ENCODE measurements around the gene LRRC1. TPM values are rescaled to one million over a fixed set of nuclear protein-coding genes. Genes with fewer than 3 reads are reported as not detected.

Gene LRRC1
- total and polyA plus RNA-seq, 10 of the 15 experiments (the other 5 are each of a cell fraction or from before 2014, with no cell fraction given), result 0.35 to 9.3 (median 0.63) TPM

DNA sequence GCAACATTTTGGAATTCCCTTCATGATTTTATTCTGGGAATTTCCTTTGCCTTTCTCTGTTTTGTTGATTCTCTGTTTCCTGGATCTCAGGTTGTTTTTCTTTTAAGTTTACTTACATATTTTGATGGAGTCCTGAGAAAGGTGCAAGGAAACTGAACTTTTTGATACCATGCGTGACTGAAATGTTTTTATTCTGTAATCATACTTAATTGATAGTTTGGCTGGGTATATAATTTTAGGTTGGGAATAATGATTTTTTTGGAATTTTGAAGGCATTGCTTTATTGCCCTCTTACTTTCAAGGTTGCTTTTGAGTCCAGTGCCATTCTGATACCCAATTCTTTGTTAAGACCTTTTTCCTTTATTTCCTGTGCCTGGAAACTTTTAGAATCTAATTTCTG, 45.2 kb downstream of the LRRC1 start:
- H3K79me2 ChIP-seq (ENCODE audit: control insufficient read depth, insufficient read depth, low read length), result no peaks in the 10 kb centered on the region
- RAD21 ChIA-PET (ENCODE audit: unreplicated experiment), result no interaction called here

DNA sequence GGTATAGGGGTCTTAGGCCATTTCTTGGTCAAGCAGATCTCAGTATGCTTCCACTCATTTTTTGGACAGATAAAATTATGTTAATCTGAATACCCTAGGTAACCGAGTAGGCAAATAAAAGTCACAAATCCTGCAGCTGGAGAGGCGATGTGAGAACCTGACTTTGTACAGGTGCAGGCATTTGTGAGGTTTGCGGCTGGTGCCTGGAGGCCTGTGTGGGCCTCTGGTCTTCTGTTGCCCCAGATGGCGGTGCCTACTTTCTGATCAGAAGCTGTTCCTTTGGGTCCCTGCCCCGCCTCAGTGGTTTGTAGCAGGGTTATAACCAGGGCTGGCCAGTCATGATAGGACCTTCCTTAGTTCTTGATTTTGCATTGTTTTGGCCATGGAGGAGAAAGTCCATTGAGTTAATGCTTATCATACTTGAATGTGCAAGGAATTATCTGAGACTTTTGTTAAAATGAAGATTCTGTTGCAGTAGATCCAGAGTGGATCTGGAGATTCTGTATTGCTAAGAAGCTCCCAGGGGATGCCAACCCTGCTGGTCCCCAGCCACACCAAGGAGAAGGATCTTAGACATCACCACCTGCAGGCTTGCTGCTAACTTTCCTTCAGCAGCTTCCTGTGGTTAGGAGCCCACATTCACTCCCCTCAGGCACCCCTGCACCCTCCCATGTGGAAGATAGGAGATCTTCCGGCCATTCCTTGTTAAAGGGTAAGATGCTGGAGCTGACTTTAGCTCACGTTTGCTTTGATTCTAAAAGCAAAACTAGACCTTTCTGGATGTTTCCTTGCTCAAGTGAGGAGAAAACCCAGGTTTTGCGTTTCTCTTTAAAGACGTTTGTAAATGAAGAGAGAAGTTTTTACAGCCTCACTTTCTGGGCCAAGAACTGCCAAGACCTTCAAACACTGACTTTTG, 50.7 kb downstream of the LRRC1 start:
- Histone ChIP-seq H3K27me3 (replicated peaks in 1 of 2; ENCODE audit: control insufficient read depth in 2 of 2, insufficient read depth in 2 of 2, low read length in 1 of 2) (no peaks in the 10 kb centered on the region), H3K36me3 (ENCODE audit: control insufficient read depth in 2 of 2, insufficient read depth in 2 of 2, low read length in 1 of 2) (no peaks in the 10 kb centered on the region), H3K4me2 (ENCODE audit: control insufficient read depth, insufficient read depth) (no peak overlapping the region), H3K4me3 (no peak overlapping the region), H3K9ac (ENCODE audit: control insufficient read depth, insufficient read depth, low read length) (no peak overlapping the region), H4K20me1 (ENCODE audit: control insufficient read depth, insufficient read depth) (no peaks in the 10 kb centered on the region), H3K79me2 (ENCODE audit: control insufficient read depth, insufficient read depth, low read length) (no peaks in the 10 kb centered on the region), H2AFZ (ENCODE audit: control insufficient read depth, low read depth, low read length) (no peak overlapping the region), H3K4me1 (ENCODE audit: control insufficient read depth, insufficient read depth, low read length) (no peaks in the 10 kb centered on the region), H3K27ac (ENCODE audit: control insufficient read depth, insufficient read depth) (no peak overlapping the region), H3K9me3 (replicated peaks; ENCODE audit: control insufficient read depth, insufficient read depth, low read length) (no peaks in the 10 kb centered on the region; the same call in 2 of the 3 replicates)
- no peak for ATAC-seq
- in situ Hi-C loops (cut with MboI), result no loop called here
- no peak for DNase-seq (ENCODE audit: low read depth, low spot score)
- no peak for FAIRE-seq
- intact Hi-C loops (cut with micrococcal nuclease; ENCODE audit: unreplicated experiment), result no loop called here
- BruUV-seq (replicated peaks), result no TSS peak
- RAD21 ChIA-PET (ENCODE audit: unreplicated experiment), result no interaction called here
- SMC1A ChIA-PET (ENCODE audit: uncharacterized antibody, unreplicated experiment), result no interaction called here
- CTCF ChIA-PET, result no interaction called here
- POLR2A ChIA-PET, result no interaction called here
- 28% methylated on average over 9 of the region's 9 CpGs for WGBS (ENCODE audit: insufficient coverage, insufficient replicate concordance, low lambda C conversion rate, missing lambda C conversion rate)
- no peak for TF ChIP-seq POLR2A (IDR thresholded peaks at IDR 0.05; ENCODE audit: low read depth, low read length)
- no peak for TF ChIP-seq ZNF274 (IDR thresholded peaks at IDR 0.05; ENCODE audit: insufficient read depth, insufficient read length)
- TF ChIP-seq, protein P1, sequence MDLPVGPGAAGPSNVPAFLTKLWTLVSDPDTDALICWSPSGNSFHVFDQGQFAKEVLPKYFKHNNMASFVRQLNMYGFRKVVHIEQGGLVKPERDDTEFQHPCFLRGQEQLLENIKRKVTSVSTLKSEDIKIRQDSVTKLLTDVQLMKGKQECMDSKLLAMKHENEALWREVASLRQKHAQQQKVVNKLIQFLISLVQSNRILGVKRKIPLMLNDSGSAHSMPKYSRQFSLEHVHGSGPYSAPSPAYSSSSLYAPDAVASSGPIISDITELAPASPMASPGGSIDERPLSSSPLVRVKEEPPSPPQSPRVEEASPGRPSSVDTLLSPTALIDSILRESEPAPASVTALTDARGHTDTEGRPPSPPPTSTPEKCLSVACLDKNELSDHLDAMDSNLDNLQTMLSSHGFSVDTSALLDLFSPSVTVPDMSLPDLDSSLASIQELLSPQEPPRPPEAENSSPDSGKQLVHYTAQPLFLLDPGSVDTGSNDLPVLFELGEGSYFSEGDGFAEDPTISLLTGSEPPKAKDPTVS (IDR thresholded peaks at IDR 0.05; ENCODE audit: low read depth, low read length), result no peak
- TF ChIP-seq NR2F1 (conservative IDR thresholded peaks at IDR 0.05), result no peak
- TF ChIP-seq, protein P2, sequence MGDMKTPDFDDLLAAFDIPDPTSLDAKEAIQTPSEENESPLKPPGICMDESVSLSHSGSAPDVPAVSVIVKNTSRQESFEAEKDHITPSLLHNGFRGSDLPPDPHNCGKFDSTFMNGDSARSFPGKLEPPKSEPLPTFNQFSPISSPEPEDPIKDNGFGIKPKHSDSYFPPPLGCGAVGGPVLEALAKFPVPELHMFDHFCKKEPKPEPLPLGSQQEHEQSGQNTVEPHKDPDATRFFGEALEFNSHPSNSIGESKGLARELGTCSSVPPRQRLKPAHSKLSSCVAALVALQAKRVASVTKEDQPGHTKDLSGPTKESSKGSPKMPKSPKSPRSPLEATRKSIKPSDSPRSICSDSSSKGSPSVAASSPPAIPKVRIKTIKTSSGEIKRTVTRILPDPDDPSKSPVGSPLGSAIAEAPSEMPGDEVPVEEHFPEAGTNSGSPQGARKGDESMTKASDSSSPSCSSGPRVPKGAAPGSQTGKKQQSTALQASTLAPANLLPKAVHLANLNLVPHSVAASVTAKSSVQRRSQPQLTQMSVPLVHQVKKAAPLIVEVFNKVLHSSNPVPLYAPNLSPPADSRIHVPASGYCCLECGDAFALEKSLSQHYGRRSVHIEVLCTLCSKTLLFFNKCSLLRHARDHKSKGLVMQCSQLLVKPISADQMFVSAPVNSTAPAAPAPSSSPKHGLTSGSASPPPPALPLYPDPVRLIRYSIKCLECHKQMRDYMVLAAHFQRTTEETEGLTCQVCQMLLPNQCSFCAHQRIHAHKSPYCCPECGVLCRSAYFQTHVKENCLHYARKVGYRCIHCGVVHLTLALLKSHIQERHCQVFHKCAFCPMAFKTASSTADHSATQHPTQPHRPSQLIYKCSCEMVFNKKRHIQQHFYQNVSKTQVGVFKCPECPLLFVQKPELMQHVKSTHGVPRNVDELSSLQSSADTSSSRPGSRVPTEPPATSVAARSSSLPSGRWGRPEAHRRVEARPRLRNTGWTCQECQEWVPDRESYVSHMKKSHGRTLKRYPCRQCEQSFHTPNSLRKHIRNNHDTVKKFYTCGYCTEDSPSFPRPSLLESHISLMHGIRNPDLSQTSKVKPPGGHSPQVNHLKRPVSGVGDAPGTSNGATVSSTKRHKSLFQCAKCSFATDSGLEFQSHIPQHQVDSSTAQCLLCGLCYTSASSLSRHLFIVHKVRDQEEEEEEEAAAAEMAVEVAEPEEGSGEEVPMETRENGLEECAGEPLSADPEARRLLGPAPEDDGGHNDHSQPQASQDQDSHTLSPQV (IDR thresholded peaks at IDR 0.05), result no peak
- no peak for TF ChIP-seq YBX1 (IDR thresholded peaks at IDR 0.05)
- no peak for TF ChIP-seq SMARCA5 (IDR thresholded peaks at IDR 0.05)
- no peak for TF ChIP-seq NRF1 (conservative IDR thresholded peaks at IDR 0.05; ENCODE audit: low read depth, low read length)

More for the DNA sequence above, 45.2 kb downstream of the LRRC1 start:
- Histone ChIP-seq H3K4me3 (no peak overlapping the region), H3K9me3 (replicated peaks; ENCODE audit: control insufficient read depth, insufficient read depth, low read length) (no peaks in the 10 kb centered on the region; the same call in 2 of the 3 replicates), H3K4me2 (ENCODE audit: control insufficient read depth, insufficient read depth) (no peak overlapping the region), H4K20me1 (ENCODE audit: control insufficient read depth, insufficient read depth) (no peaks in the 10 kb centered on the region), H3K36me3 (ENCODE audit: control insufficient read depth in 2 of 2, insufficient read depth in 2 of 2, low read length in 1 of 2) (no peaks in the 10 kb centered on the region), H2AFZ (ENCODE audit: control insufficient read depth, low read depth, low read length) (no peak overlapping the region), H3K27me3 (replicated peaks in 1 of 2; ENCODE audit: control insufficient read depth in 2 of 2, insufficient read depth in 2 of 2, low read length in 1 of 2) (no peaks in the 10 kb centered on the region), H3K27ac (ENCODE audit: control insufficient read depth, insufficient read depth) (no peak overlapping the region), H3K4me1 (ENCODE audit: control insufficient read depth, insufficient read depth, low read length) (no peaks in the 10 kb centered on the region), H3K9ac (ENCODE audit: control insufficient read depth, insufficient read depth, low read length) (no peak overlapping the region)
- 100% methylated on average over 1 of the region's 1 CpG for WGBS (ENCODE audit: insufficient coverage, insufficient replicate concordance, low lambda C conversion rate, missing lambda C conversion rate)
- intact Hi-C loops (cut with micrococcal nuclease; ENCODE audit: unreplicated experiment) (no loop called here), in situ Hi-C loops (cut with MboI) (no loop called here)
- ChIA-PET SMC1A (ENCODE audit: uncharacterized antibody, unreplicated experiment) (interaction anchor here (1.2 kb wide), 1 partner anchor 11 kb away, joined by 3 read pairs; no protein-coding TSS in a partner anchor), POLR2A (no interaction called here), CTCF (no interaction called here)
- DNase-seq (ENCODE audit: low read depth, low spot score) (no peak), ATAC-seq (no peak), FAIRE-seq (no peak)
- no TSS peak for BruUV-seq (replicated peaks)
- no peak for TF ChIP-seq TCF7 (IDR thresholded peaks at IDR 0.05; ENCODE audit: borderline replicate concordance)

Data from GM12878 (cell line).